HG03103 (cell line): ENCODE results near the gene KLHL29.

ENCODE experiments used
- ATAC-seq: cut with Tn5 transposase; IDR thresholded peaks from one replicate; pipeline ENCODE4 v1.9.1; 2021; ENCODE audit warnings: low read depth; ENCODE audit not compliant: unreplicated experiment

Gene KLHL29

DNA sequence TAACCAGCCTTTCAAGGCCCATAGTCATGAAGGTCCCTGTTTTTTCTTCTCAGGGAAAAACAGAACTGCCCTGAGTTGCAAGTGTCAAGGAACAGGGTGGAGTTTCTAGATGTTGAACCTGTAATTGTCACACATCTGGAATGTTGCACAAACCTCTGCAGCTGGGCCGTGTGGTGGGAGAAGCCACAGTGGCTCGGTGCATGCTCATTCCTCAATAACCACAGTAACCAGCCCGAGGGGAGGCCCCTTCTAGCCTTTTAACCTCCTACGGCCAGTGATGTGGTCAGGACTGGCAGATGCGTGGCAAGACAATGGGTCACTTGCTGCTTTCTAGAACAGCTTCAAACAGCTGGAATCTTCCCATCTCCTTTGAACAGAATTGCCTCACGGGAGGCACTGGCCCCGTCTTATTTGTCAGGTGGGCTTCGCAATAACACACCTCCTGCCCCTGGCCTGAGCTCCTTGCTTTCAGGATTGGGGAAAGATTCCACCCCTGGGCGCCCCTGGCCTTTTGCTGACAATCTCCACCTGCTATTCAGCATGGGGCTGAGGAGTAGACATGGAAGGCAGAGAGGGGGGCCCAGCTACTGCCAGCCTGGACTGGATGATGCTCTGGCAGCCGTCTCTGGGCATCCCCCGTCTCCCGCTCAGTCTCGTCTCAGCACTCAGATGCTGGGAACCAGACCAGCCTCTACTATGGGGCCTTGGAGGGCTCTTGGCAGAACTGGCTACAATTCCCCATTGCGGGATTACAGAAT is 102.9 kb downstream of the KLHL29 start:
- ATAC-seq: no peak

DNA sequence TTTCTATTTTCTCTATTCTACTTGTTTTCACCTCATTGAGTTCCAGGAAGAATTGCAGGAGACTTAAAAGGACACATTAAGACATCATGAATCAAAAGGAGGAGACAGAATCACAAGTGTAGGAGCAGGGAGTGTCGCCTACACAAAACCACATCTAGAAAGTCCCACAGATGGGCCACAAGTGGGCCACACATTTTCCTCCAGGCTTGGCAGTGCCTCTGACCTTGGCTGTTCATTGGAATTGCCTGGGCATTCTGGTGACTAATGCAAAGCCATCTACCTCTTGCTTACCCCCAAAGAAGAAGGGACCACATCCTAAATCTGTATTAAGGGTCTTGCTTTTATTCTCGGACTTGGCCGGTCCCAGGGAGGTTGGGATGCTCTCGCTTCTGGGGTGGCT is 103.6 kb downstream of the KLHL29 start:
- no peak for ATAC-seq

DNA sequence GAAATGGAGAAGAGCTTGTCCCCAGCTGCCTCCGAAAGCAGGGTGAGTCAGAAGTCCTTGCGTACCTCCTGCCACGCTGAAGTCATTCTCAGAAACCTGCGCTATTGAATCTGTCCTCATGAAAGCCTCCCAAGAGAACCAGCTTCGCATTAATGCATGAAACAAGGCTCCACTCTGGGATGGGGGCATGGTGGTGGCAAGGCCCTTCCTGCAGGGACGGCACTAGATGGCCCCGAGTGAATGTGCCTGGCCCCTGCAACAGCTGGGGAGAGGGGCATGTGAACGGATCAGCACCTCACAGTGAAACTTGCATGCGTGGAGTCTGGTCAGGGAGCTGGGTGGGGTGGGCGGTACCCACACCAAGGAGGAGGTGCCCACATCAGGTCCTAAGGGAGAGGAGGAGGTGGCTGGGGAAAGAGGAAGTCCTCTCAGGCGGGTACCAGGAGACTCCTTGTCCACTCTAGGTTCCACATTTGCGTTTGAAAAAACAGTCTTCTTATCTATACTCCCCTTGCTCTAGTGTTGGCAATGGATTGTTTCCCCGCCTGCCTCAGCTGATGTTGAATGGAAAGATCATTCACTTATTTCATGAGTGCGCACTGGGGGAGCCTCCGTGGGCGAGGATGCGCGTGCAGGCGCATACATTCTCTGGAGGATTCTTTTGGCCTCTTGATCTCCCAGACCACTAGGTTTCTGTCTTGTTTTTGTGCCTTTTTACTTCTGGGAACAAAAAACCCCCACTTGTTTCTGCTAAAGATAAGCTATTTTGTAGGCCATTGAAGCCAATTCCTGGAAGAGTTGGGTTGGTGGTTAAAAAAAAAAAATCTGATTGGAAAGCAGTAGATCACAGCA is 104.7 kb downstream of the KLHL29 start:
- no peak for ATAC-seq

DNA sequence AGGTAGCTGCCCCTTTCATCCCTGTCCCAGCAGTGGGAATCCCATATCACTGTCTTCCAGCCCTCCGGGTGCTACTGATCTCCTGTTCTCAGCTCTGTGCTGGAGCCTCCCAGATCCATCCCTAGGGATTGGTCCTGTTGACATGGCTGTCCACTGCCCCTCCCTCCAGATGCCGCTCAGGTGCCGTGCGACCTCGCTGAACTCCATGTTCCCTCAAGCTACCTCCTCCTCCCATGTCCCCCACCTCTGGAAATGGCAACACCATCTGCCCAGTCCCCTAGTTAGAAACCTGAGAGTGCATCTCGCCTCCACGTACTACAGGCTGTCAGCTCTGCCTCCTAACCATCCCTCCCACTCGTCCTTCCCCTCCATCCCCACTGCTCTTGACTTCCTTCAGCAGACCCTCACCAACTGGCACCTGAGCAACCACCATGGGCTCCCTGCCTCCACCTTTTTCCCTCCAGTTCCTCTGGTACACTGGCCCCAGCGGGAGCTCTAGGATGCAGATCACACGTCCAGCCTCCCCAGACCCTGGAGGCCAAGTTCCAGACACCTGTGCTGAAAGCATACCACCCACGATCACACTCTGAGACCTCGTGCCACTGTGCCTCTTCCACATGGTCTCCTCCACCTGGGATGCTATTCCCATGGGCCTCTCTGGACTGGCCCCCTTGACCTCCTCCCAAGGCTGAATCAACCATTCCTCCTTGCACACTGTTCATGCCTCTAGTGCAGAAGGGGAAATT is 106.8 kb downstream of the KLHL29 start:
- no peak for ATAC-seq

DNA sequence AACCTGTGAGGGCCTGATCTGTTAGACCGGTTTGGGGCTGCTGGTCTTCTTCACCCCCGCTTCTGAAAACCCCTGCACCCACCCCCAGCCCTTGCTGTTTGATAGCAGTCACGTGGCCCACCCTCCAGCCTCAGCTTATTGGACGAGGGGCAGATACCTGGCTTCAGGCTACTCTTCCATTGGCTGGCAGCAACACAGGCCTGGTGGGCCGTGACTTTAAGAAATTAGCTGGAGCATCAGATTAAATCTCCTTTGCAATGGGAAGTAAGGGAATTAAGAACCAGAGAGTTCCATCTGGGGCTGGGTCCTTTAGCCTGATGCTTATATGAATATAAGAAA is 107.3 kb downstream of the KLHL29 start:
- ATAC-seq: no peak

DNA sequence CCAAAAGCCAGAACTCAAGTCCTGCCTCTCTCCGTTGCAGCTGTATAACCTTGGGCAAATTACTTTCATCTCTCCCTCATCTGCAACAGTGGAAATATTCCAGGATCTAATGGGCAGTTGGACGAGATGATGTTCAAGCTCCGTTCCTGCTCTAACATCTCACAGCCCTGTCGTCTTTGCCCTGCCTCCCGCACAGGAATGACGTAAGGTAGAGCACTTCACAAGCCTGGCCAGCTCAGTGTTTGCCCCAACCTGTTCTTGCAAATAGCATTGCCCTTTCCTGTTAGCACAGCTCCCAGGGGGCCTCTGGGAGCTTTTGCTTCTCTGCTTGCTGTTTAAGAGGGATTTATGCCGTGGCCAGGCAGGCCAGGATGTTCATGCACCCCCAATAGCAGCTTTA is 107.9 kb downstream of the KLHL29 start:
- ATAC-seq: no peak

DNA sequence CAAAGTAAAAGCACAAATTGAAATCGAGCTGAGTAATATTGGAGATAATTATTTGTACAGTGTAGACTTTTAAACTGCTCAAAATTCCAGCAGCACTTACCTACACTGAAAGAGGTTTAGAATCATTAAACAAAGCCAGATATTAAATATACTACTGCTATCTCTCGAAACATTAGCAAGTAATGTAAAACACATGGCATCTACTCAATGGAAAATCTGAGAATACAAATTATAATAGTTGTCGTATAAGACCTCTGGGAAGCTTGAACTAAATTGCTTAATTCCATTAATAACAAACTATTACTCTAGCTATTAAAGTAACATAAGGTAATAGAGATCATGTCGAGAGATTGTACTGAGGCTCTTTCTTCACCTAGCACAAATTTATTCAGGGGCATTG is 108.9 kb downstream of the KLHL29 start:
- no peak for ATAC-seq

DNA sequence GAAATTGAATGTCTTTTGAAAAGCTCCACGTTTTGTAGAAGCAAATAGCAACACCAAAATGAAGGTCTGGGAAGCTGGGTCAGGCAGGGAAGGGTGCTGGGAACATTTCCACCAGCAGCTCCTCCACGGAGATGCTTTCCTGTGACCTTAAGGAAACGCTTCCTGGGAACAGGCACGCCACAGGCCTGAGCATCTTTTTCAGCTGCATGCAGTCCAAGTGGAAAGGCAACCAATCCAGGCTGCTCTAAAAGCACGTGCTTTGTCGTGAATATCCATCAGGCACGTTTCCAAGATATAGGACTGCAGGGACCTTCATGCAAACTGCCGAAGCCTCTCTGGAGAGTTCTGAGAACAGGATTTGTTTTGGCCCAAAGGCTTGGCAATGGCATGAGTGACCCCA is 109.3 kb downstream of the KLHL29 start:
- ATAC-seq: no peak

DNA sequence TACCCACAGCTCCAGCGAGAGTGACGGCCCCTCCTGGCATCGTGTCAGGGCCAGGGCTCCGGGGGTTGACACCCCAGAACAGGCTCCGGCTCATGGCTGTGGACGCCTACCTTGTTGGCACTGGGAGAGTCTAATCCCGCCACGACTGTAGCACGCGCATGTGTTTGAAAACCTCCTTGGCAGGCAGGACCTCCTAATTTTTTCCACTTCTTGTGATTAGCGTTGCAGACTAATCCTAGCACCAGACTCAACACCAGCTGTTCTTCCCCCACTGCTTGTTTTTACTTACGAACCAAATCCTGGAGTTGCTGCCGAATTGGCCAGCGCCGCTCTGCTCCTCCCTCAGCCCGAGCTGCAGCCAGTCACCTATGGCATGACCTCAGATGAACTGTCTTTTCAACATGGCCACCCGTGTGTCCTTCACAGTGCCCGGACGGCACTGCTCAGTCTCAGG is 110.7 kb downstream of the KLHL29 start:
- no peak for ATAC-seq

DNA sequence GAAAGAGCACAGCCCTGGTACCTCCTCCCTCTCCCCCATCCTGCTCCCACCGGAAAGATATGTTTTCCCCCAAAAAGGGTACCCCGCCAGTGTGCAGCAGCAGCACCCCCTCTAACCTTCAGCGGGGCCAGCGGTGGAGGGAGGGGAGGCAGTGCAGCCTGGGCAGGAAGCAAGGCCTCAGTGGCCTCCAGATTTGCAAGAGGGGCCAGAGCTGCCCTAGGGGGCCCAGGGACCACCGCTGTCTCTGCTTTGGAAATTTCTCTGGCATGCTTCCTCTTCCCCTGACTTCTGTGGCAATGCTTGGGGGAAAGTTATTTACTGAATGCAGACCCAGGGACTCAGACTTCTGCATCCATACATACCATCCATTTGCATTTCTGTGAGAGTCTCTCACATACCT is 111.5 kb downstream of the KLHL29 start:
- ATAC-seq: no peak

DNA sequence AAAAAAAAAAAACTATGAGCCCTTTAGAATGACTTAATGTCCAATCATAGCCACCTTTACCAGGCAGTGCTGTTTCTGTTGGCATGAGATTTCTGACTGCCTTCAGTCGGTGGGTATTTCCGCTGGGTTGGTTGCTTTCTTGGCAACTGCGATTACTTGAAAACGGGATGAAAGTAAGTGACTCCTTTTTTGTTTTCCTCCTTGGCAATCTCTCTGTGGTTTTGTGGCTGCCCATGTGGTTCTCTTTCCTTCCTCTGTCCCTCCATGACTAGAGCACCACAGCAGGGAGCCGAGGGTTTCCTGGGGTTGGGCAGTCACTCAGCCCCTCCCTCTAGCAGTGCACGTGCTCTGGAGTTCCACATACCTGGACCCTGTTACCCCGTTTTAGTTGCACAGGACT is 112.1 kb downstream of the KLHL29 start:
- no peak for ATAC-seq

DNA sequence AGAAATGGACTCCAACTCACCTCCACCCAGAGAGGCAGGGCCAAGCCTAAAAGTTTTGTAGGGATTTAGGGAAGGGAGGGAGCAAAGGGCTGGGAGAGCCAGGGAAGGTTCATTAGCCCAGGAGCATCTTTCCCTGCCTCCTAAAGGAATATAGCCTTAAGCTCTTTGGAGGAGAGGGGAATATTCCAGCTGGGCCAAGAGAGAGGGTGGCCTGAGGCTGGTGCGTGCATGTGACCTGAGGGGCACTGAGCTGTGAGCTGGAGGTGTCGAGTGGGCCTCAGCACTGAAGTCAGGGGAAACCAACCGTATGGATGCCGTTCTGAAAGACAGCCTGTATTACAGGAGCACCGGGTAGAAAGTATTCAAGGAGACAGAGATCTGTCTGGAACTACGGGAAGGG is 112.6 kb downstream of the KLHL29 start:
- no peak for ATAC-seq

DNA sequence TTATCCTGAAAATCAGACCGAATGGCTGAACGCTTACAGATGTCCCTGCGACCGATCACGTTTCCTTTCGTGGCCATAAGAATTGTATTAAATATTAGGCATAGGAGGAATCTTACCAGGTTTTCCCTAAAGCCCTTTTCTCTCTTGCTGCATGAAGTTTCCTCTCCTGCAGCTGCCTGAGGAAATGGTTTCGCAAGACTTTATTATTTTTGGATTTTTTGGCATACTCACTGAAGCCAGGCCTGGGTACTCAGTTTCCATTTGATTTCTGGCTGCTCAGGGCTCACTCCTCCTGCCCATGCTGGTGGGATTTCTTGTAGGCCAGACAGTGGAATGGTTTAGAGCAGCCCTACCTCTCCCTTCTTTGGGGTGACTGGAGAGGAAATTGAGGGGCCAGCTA is 114.0 kb downstream of the KLHL29 start:
- ATAC-seq: no peak

DNA sequence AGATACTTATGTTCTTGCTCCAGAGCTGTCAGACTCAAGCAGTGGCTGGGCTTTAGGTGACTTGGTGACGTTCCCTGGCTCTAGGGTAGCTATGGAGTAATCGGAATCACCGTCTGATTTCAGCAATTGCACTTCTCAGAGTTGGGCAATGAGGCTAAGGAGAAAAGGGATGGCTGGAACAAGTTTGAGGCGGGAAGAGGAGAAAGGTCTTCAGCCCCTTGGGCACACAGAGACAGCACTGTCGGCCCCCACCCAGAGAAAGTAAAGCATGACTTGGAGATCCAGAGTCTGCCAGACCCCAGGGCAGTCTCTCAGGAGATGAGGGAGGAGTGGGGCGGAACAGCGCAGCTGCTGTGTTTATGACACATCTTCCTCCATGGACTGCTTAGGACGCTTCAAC is 114.5 kb downstream of the KLHL29 start:
- ATAC-seq: no peak

DNA sequence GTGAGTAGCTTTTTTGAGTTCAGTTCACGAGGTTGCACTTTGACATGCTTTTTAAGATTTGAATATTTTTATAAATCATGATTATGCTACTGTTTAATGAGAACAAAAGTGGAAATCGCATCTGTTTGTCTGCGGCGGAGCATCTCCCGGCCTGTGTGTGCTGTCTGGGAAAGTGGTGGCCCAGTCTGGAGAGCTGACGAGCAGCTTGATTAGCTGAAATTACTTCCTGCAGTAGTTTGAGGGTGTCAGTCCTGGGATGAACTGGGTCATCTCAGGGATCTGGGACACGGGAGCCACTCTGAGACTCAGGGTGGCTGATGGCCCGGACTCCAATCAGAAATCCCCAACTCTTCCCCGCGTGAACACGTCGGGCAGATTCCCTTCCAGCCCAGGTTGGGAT is 115.9 kb downstream of the KLHL29 start:
- no peak for ATAC-seq

DNA sequence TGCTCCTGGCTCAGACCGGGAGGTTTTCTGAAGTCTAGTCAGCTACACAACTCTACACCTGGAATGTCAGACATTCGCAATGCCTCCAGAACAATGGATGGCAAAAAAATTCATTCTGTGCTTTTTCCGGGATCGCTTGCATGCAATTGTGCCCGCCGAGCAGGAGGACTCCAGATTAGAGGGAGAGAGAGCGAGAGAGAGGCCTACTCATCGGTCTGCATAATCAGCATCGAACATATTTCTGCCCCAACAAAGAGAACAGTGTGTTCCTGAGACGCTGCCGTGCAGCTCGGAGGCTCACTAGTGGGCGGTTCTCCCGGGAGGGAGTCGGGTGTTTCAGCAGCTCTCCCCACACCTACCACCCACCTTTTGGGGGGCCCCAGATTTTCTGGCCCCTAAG is 117.1 kb downstream of the KLHL29 start:
- no peak for ATAC-seq

DNA sequence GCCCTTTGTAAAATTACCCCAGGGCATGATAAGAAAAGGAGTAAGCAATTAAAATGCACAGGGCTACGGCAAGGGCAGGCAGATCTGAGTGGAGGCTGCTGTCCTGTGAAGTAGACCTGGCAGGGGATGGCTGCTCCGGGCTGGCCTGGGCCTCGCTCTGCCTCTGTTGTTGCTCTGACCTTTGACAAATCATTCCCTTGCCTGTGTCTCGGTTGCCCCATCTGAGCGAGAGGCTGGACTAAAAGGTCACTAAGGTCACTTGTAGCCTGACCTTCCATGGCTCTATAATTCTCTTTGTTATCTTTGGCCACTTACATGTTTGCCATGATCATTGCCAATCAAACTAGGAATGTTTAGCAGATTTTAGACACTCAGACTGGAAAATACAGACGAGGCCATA is 118.1 kb downstream of the KLHL29 start:
- ATAC-seq: no peak

DNA sequence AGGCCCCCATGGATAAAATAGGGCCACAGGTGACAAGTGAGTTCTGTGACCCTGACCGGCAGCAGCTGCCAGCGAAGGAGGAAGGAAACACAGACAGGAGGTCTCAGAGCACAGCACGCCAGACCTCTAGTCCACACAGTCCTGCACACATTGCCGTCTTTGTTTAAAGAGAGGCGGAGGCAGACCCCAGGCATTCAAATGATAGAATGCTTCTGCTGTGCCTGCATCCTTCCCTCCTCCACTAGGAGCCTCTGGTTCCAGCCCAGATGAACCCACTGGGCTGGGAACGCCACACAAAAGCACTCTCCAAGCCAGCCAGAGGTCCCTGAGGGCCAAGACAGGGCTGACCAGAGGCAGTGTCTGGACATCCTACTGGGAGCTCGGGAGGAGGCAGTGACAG is 118.7 kb downstream of the KLHL29 start:
- ATAC-seq: no peak

DNA sequence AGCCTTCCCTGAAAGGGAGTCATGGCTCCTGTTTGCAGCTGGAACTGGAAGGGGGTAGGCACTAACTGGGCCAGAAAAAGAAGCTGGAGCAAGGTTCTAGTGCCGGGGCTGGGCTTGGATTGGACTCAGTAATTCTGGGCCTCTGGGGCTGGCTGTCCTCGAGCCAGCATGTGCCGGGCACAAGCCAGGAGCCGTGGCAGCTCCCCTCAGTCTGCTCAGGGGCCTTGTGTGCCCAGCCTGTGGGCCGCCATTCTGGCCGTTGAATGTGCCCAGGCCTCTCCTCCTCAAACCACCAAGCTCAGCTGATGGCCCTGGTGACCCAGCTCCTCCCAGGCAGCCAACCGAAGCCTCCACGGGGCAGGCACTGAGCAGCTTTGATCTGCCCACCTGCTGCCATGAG is 119.6 kb downstream of the KLHL29 start:
- ATAC-seq: no peak

DNA sequence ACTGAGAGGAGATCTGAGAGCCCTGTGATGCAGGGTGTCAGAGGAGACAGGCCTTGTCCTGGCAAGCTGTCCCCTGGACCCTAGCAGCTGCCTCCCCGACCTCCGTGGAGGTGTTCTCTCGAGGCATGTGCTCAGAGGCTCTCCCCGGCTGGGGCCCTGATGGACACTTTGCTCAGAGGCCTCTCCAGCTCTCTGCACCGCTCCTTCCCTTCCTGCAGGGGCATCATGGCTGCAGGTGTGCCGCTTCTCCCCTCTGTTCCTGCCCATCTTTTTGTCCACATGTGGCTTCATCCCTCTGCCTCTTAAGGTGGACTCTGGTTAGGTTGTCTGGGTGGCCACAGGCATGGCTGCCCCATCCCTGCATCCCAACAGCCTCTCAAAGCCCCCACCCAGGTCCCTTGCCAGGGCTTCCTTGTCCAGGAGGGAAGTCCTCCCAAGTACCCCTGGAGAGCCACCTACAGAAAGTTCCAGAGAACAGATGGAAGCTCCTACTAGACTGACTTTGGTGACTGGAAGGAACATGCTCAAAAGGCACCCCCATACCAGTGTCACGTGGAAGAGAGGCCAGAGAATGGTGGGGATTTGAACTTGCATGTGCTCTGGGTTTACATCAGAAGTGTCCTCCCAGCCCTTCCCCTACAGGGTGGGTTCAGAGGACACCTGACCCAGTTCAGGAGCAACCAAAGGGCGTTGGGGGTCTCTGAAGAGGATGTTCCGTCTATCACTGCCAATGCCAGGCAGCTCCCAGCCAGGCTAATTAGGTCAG is 120.4 kb downstream of the KLHL29 start:
- ATAC-seq: no peak

DNA sequence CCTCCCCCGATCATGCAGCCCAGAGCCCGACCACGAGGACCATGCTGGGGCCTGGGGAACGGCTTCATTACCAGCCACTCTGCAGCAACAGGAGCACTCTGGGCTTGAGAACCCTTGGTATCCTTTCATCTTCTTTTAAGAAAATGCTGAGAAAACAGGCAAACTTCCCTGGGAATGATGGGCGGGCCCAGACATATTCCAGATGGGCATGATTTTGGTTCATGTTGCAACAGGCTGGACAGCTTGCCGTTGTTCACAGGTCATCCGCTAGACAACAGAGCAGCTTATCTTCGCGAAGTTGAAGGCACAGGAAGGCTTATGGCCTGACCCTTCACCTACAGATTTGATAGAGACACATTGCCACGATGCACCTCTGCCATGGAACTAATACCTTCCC is 121.0 kb downstream of the KLHL29 start:
- ATAC-seq: no peak
